Spleen (tissue), 7 donors: ENCODE results near the gene CD300LG.

Source experiments
- CTCF ChIP-seq, 11 experiments: fragments of 200-600 bp in 7 of 11; fragments of 450-650 bp in 4 of 11; sonication (generic) in 4 of 11; IDR thresholded peaks in 8 of 11; conservative IDR thresholded peaks in 3 of 11; 1 replicate in 7 of 11; 2 replicates in 4 of 11; pipeline versions ENCODE4 v1.4.0 to v1.8.0; 2016 to 2021; ENCODE audit warnings: antibody characterized with exemption in 11 of 11, inconsistent platforms in 4 of 11, mild to moderate bottlenecking in 1 of 11
- POLR2AphosphoS5 ChIP-seq, 3 donors: sonication (generic); formaldehyde crosslinking; IDR thresholded peaks; one replicate each; pipeline ENCODE4 v1.5.1; 2017; ENCODE audit warnings: antibody characterized with exemption in 3 of 3
- donor health status: DM: no; HTN: no; CAD: no; lungs with moderate emphysema.
- donor health status: DM: no; HTN: no; CAD: no.
- donor health status: DM: no; HTN: no; CAD: no.

GRCh38 chr17:43891851-43892646, 45.1 kb downstream of the CD300LG start:
- TF ChIP-seq POLR2AphosphoS5 (IDR thresholded peaks at IDR 0.05) (no peak), CTCF (IDR thresholded peaks at IDR 0.05 in 8 of 11, conservative IDR thresholded peaks at IDR 0.05 in 3 of 11) (no peak)
